Activated CD8-positive, alpha-beta memory T cell treated with anti-CD3 and anti-CD28 coated beads, Interleukin-2, amount 50 U/mL, for 24 hours (primary cell): ENCODE data around the gene EDEM3.
"Not testable (repeated sequence)": the region's sequence is repeated elsewhere in the genome, so short reads cannot be mapped to it uniquely, and the experiment has no call there.

Experiments
- DNase-seq: peaks from one replicate; pipeline ENCODE4 v3.0.0-alpha.2; 2020; ENCODE audit errors: extremely low read depth

EDEM3 gene

GRCh38 chr1:184740344-184740743 lies 14.3 kb downstream of the EDEM3 start:
- DNase-seq = no peak

DNA sequence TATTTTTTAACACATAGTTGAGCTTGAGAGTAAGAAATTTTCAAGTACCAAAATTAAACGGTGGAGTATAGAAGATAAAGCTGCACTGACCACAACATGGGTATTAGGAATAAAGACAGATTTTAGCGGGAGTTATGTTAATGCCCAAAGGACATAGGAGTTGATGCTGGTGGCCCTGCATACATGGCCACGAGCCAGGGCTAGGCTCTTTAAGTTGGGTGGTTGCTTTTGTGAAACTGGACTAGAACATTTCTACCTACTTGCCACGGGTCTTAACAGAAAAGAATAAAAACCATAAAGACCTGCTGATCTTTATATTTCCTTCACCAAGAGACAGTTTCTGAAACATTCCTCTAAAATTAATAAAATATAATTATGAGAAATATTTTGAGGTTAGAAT lies 14.9 kb downstream of the EDEM3 start:
- no peak for DNase-seq

- DNase-seq = no peak
These were observed 15.6 kb downstream of the EDEM3 start for GRCh38 chr1:184739070-184739469.

- DNase-seq = no peak
These were observed 19.7 kb downstream of the EDEM3 start for GRCh38 chr1:184734980-184735379.

GRCh38 chr1:184724843-184725242 lies 29.8 kb downstream of the EDEM3 start:
- DNase-seq = no peak

GRCh38 chr1:184716158-184716557 lies 38.5 kb downstream of the EDEM3 start:
- no peak for DNase-seq

- no peak for DNase-seq
These were observed 45.2 kb downstream of the EDEM3 start for GRCh38 chr1:184709418-184709817.

GRCh38 chr1:184708084-184708676 lies 46.5 kb downstream of the EDEM3 start:
- no peak for DNase-seq

DNA sequence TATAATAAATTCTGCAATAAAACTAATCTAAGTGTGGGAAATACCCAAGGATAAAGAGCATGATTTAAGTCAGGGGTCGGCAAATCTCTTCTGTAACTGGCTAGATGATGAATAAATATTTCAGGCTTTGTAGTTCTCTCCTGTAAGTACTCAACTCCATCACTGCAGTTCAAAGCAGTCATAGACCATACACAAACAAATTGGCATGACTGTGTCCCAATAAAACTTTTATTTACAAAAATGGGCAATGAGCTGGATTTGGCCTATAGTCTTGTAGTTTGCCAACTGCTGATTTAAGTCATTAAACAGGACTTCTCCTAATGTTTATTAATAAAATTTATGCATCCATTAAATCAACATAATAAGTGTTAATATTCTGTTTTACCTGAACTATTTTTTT lies 49.4 kb downstream of the EDEM3 start:
- DNase-seq = no peak

- DNase-seq = no peak
These were observed 52.8 kb downstream of the EDEM3 start for GRCh38 chr1:184701816-184702215.

DNA sequence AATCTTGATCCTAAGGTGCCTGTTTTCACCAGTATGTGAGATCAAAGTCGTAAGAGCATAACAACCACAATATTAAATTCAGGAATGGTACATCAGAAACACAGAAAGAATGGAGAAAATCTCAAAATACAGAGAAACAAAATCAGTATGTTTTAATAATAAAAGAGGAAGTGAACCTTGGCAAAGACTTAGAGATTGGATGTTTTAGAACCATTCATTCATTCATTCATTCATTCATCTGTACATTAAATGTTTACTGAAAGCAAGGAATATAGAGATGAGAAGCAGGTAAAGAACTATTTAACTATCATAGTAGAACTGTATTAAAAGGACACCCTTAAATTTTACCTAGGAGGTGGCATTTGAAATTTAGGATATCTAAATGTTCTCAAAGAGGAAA lies 55.7 kb downstream of the EDEM3 start:
- no peak for DNase-seq

GRCh38 chr1:184698016-184698415 lies 56.6 kb downstream of the EDEM3 start:
- DNase-seq = no peak

DNA sequence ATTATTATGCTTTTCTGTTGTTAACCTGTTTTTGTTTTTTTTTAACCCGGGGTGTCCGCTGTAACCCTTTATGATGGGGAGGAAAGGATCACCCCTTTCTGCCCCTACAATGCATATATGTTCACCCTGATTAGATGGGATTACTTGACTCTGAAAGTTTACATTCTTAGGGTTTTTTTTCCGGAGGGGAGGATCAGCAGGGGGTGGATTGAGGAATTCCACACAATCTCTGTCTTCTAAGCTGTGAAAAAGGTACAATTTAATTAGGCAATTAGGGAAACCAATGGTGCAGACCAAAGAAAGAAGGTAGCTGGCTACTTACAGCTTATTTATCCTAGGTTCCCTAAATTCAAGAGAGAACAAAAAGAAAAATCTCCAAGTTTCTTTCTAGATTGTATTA lies 58.3 kb downstream of the EDEM3 start:
- no peak for DNase-seq

DNA sequence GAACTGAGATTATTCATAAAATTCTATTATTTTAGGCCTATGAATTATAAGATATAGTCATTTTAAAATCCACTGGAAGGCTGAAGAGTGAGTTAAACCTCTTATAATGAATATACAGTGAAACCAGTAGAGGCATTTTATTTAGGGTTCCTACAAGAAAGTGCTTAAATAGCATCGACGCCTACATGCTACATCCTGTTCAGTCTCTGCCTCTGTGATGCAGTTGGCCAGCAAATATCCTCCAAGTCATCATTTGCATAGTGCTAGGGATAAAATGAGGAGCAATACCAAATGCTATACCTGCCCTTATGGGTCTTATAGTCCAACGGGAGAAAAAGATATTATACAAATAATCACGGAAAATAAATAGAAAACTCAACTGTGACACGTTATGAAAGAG lies 59.6 kb downstream of the EDEM3 start:
- DNase-seq = no peak

DNA sequence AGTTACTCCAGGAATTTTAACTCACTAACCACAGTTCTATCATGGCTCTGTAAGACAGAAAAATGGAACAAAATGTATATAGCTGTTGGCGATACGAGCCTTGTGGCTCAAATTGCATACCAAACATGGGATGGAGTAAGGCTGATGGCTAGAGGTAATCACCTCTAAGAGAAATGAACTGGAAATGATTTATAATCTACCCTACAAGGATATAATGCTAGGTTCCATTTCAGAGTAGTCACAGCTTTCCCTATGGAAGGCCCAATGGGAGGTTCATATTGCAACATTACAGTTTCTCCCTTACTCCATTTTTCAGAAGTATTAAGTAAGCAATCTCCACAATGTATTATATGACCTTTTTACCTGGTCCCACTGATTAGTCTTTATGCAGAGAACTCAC lies 61.6 kb downstream of the EDEM3 start:
- no peak for DNase-seq

GRCh38 chr1:184691719-184692324 lies 62.8 kb downstream of the EDEM3 start:
- no peak for DNase-seq

- DNase-seq = no peak
These were observed 68.1 kb downstream of the EDEM3 start for GRCh38 chr1:184686540-184686939.

- no peak for DNase-seq
These were observed 69.5 kb downstream of the EDEM3 start for GRCh38 chr1:184685116-184685515.

GRCh38 chr1:184684285-184685074 lies 70.2 kb downstream of the EDEM3 start:
- no peak for DNase-seq

- DNase-seq = no peak
These were observed 71.7 kb downstream of the EDEM3 start for GRCh38 chr1:184682956-184683355.

- DNase-seq = not testable (repeated sequence)
These were observed 73.9 kb downstream of the EDEM3 start for GRCh38 chr1:184680611-184681225.

DNA sequence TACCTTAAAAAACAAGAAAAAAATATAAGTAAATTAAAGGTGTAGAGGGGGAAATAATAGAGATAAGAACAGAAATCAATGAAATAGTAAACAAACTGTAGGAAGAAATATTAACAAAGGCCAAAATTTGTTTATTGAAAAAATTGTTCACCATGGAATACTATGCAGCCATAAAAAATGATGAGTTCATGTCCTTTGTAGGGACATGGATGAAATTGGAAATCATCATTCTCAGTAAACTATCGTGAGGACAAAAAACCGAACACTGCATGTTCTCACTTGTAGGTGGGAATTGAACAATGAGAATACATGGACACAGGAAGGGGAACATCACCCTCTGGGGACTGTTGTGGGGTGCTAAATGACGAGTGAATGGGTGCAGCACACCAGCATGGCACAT lies 75.2 kb downstream of the EDEM3 start:
- not testable (repeated sequence) for DNase-seq

DNA sequence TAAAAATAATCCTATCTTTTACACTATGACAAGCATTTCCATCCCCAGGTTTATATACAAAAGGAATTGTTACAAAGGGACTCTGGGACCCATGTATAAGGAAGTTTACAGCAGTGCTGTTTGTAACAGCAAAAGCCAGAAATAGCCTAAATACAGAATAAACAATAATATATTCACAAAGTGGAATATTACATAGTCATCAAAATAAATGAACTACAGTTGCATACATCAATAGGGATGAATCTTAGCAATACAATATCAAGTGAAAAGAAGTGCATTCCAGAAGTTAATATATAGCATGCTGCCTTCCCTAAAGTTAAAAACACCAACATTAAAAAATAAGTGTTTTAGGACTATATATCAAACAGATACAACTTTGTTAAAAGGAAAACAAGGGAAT lies 77.3 kb downstream of the EDEM3 start:
- no peak for DNase-seq
